Measurements from ENCODE around the gene B4GALNT1. TPM values are rescaled to one million over a fixed set of nuclear protein-coding genes. Genes with fewer than 3 reads are reported as not detected.

B4GALNT1 gene
- total and polyA plus RNA-seq, 7 experiments from 2014 or later, result 1.4 TPM; not detected in 6

- ATAC-seq, result peak; percentile 76
- peaks cover 20 to 30% of the 10 kb centered on the region in 2 donors for H3K4me1 ChIP-seq (ENCODE audit: control insufficient read depth in 2 of 2, insufficient read depth in 2 of 2, low read length in 2 of 2)
- Mint-ChIP-seq H3K27me3 (peaks cover 86 to 100% (median 87%) of the 10 kb centered on the region in 5 donors), H3K27ac (no peak overlapping the region), H3K4me3 (peak overlapping the region; percentile 59 to 87 (median 80)), H3K9me3 (no peaks in the 10 kb centered on the region), H3K4me1 (peaks cover 19 to 33% (median 30%) of the 10 kb centered on the region in 7 donors), H3K36me3 (peaks cover 0 to 5% (median 0%) of the 10 kb centered on the region in 5 donors)
- H3K9me3 ChIP-seq (ENCODE audit: control insufficient read depth in 2 of 3, low read length in 3 of 3), result no peaks in the 10 kb centered on the region
- H3K27ac ChIP-seq (ENCODE audit: low read depth, low read length), result no peak overlapping the region
- ChIA-PET CTCF (interaction anchor here (0.6 to 4.0 kb wide), 12 partner anchors 9 to 284 kb away, joined by 3 to 72 read pairs (median 3); partner anchors contain the start of gene GLI1), POLR2A (interaction anchor here (0.5 to 1.7 kb wide), 4 partner anchors 38 to 309 kb away, joined by 3 to 5 read pairs (median 4); no protein-coding TSS in a partner anchor)
- intact Hi-C loops (cut with micrococcal nuclease), result loop anchor here (1.0 to 10.0 kb wide), 6 partner anchors 15 to 377 kb away; partner anchors contain the start of genes GLI1 (in 2 of the 2), MBD6 (in 1 of the 2) and PIP4K2C (in 1 of the 2)
- peak in 7 of 9 donors; percentile 35 to 75 (median 44) for DNase-seq
- H3K27me3 ChIP-seq (ENCODE audit: control insufficient read depth in 2 of 2, insufficient read depth in 2 of 2, low read length in 2 of 2), result peaks cover 17 to 50% of the 10 kb centered on the region in 2 donors
- H3K36me3 ChIP-seq (ENCODE audit: control insufficient read depth in 2 of 3, insufficient read depth in 3 of 3, low read length in 3 of 3), result no peaks in the 10 kb centered on the region
- peak overlapping the region; percentile 54 for H3K4me3 ChIP-seq (ENCODE audit: low read length)
Measured at GRCh38 chr12:57621497-57622292, 11.3 kb downstream of the B4GALNT1 start.

DNA sequence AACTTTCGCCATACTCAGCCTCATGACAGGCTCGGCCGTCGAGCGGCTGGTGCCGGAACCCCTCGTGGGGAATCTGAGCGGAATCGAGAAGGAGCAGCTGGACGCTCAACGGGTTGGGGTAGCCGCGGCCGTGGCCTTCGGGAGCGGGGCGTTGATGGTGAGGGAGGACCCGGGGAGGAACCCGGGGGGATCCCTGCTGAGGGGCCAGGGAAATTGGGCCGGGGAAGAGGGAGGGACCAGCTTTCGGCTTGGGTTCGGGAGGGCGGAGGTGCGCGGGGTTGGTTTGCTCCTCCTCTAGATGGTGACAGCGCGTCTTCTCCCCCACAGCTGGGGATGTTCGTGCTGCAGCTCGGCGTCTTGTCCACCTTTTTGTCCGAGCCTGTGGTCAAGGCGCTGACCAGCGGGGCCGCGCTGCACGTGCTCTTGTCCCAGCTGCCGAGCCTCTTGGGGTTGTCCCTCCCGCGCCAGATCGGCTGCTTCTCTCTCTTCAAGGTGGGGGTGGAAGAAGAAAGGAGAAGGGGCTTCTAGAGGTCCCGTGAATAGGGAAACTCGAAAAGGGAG, 12.0 kb downstream of the B4GALNT1 start:
- no peak overlapping the region for H3K27ac ChIP-seq (ENCODE audit: low read depth, low read length)
- H3K9me3 ChIP-seq (ENCODE audit: control insufficient read depth in 2 of 3, low read length in 3 of 3), result no peaks in the 10 kb centered on the region
- Mint-ChIP-seq H3K27me3 (peaks cover 81 to 100% (median 86%) of the 10 kb centered on the region in 5 donors), H3K4me3 (peak overlapping the region; percentile 59 to 87 (median 80)), H3K9me3 (no peaks in the 10 kb centered on the region), H3K4me1 (peaks cover 19 to 33% (median 30%) of the 10 kb centered on the region in 7 donors), H3K36me3 (peaks cover 0 to 5% (median 0%) of the 10 kb centered on the region in 5 donors), H3K27ac (peak overlapping the region in 1 of 9 donors; percentile 21)
- H3K4me3 ChIP-seq (ENCODE audit: low read length), result peak overlapping the region; percentile 54
- H3K4me1 ChIP-seq (ENCODE audit: control insufficient read depth in 2 of 2, insufficient read depth in 2 of 2, low read length in 2 of 2), result peaks cover 20 to 30% of the 10 kb centered on the region in 2 donors
- intact Hi-C loops (cut with micrococcal nuclease), result loop anchor here (1.0 to 10.0 kb wide), 6 partner anchors 14 to 376 kb away; partner anchors contain the start of genes GLI1 (in 2 of the 2), MBD6 (in 1 of the 2) and PIP4K2C (in 1 of the 2)
- CTCF ChIA-PET, result interaction anchor here (0.9 to 4.0 kb wide), 11 partner anchors 9 to 162 kb away, joined by 3 to 72 read pairs (median 3); partner anchors contain the start of genes DTX3 and GLI1
- H3K36me3 ChIP-seq (ENCODE audit: control insufficient read depth in 2 of 3, insufficient read depth in 3 of 3, low read length in 3 of 3), result no peaks in the 10 kb centered on the region
- DNase-seq (peak in 2 of 9 donors; percentile 32 to 35), ATAC-seq (peak; percentile 25)
- POLR2A ChIA-PET, result interaction anchor here (1.2 to 1.7 kb wide), 3 partner anchors 30 to 40 kb away, joined by 3 to 8 read pairs (median 4); partner anchors contain the start of gene PIP4K2C
- peaks cover 13 to 44% of the 10 kb centered on the region in 2 donors for H3K27me3 ChIP-seq (ENCODE audit: control insufficient read depth in 2 of 2, insufficient read depth in 2 of 2, low read length in 2 of 2)

DNA sequence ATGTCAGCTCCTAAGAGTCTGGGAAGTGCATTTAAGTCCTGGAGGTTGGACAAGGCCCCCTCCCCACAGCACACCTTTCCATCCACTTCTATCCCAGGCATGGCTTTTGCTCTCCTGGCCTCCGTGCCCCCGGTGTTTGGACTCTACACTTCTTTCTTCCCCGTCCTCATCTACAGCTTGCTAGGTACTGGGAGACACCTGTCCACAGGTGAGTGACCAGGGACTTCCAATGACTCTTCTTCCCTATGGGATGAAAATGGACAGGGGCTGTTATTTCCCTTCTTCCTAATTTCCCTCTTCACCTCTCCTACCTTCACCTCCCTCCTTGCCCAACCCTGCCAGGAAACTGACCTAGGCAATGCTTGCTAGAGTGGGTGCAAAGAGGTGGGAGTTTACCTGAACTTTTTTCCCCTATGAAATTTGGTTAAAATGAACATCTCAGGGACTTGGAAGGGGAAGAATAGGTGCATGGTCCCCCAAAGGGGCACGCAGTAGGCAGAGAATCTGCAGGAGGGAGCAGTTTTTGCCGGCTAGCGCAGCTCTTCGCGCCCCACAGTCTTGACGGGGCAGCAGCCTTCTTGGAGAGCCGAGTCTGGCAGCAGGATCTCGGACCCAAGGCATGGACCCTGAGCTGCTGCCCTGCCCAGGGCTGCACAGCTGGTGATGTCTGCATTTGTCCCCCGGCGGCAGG, 12.6 kb downstream of the B4GALNT1 start:
- intact Hi-C loops (cut with micrococcal nuclease), result loop anchor here (2.0 to 10.0 kb wide), 3 partner anchors 14 to 376 kb away; partner anchors contain the start of gene PIP4K2C (in 1 of the 2)
- Histone ChIP-seq H3K4me3 (ENCODE audit: low read length) (peak overlapping the region; percentile 54), H3K27me3 (ENCODE audit: control insufficient read depth in 2 of 2, insufficient read depth in 2 of 2, low read length in 2 of 2) (peaks cover 11 to 41% of the 10 kb centered on the region in 2 donors), H3K27ac (ENCODE audit: low read depth, low read length) (no peak overlapping the region), H3K4me1 (ENCODE audit: control insufficient read depth in 2 of 2, insufficient read depth in 2 of 2, low read length in 2 of 2) (peaks cover 20 to 30% of the 10 kb centered on the region in 2 donors), H3K36me3 (ENCODE audit: control insufficient read depth in 2 of 3, insufficient read depth in 3 of 3, low read length in 3 of 3) (no peaks in the 10 kb centered on the region), H3K9me3 (ENCODE audit: control insufficient read depth in 2 of 3, low read length in 3 of 3) (no peaks in the 10 kb centered on the region)
- Mint-ChIP-seq H3K36me3 (peaks cover 0 to 5% (median 0%) of the 10 kb centered on the region in 5 donors), H3K27me3 (peaks cover 74 to 98% (median 86%) of the 10 kb centered on the region in 5 donors), H3K9me3 (no peaks in the 10 kb centered on the region), H3K27ac (peak overlapping the region in 2 of 9 donors; percentile 21 to 32), H3K4me3 (peak overlapping the region; percentile 59 to 87 (median 80)), H3K4me1 (peaks cover 19 to 33% (median 30%) of the 10 kb centered on the region in 7 donors)
- ChIA-PET POLR2A (interaction anchor here (0.6 to 1.7 kb wide), 7 partner anchors 10 to 1613 kb away, joined by 3 to 8 read pairs (median 3); partner anchors contain the start of genes ARHGEF25 and PIP4K2C), CTCF (interaction anchor here (0.9 to 4.0 kb wide), 11 partner anchors 8 to 162 kb away, joined by 3 to 72 read pairs (median 3); partner anchors contain the start of genes DTX3 and GLI1)
- DNase-seq, result no peak
- no peak for ATAC-seq

- no peak overlapping the region for H3K27ac Mint-ChIP-seq
- no peaks in the 10 kb centered on the region for H3K9me3 Mint-ChIP-seq
- ATAC-seq (peak; percentile 61), DNase-seq (peak in 1 of 9 donors; percentile 27)
- CTCF ChIA-PET, result interaction anchor here (1.6 to 4.0 kb wide), 3 partner anchors 14 to 36 kb away, joined by 6 to 72 read pairs (median 8); partner anchors contain the start of gene DTX3
- H3K4me3 Mint-ChIP-seq, result peak overlapping the region in 9 of 10 donors; percentile 9 to 87 (median 53)
- no peaks in the 10 kb centered on the region for H3K9me3 ChIP-seq (ENCODE audit: control insufficient read depth in 2 of 3, low read length in 3 of 3)
- peaks cover 11 to 41% of the 10 kb centered on the region in 2 donors for H3K27me3 ChIP-seq (ENCODE audit: control insufficient read depth in 2 of 2, insufficient read depth in 2 of 2, low read length in 2 of 2)
- H3K36me3 Mint-ChIP-seq, result peaks cover 0 to 5% (median 0%) of the 10 kb centered on the region in 5 donors
- no peaks in the 10 kb centered on the region for H3K36me3 ChIP-seq (ENCODE audit: control insufficient read depth in 2 of 3, insufficient read depth in 3 of 3, low read length in 3 of 3)
- H3K4me1 ChIP-seq (ENCODE audit: control insufficient read depth in 2 of 2, insufficient read depth in 2 of 2, low read length in 2 of 2), result peaks cover 20 to 30% of the 10 kb centered on the region in 2 donors
- peaks cover 68 to 97% (median 81%) of the 10 kb centered on the region in 5 donors for H3K27me3 Mint-ChIP-seq
- no peak overlapping the region for H3K27ac ChIP-seq (ENCODE audit: low read depth, low read length)
- H3K4me3 ChIP-seq (ENCODE audit: low read length), result no peak overlapping the region
- intact Hi-C loops (cut with micrococcal nuclease), result loop anchor here (2.0 to 10.0 kb wide), 3 partner anchors 13 to 375 kb away; partner anchors contain the start of gene PIP4K2C (in 1 of the 2)
- peaks cover 19 to 33% (median 30%) of the 10 kb centered on the region in 7 donors for H3K4me1 Mint-ChIP-seq
- POLR2A ChIA-PET, result interaction anchor here (0.6 to 1.4 kb wide), 4 partner anchors 9 to 246 kb away, joined by 3 to 8 read pairs (median 4); partner anchors contain the start of genes ARHGEF25 and PIP4K2C
Measured at GRCh38 chr12:57619434-57620244, 13.4 kb downstream of the B4GALNT1 start.

DNA sequence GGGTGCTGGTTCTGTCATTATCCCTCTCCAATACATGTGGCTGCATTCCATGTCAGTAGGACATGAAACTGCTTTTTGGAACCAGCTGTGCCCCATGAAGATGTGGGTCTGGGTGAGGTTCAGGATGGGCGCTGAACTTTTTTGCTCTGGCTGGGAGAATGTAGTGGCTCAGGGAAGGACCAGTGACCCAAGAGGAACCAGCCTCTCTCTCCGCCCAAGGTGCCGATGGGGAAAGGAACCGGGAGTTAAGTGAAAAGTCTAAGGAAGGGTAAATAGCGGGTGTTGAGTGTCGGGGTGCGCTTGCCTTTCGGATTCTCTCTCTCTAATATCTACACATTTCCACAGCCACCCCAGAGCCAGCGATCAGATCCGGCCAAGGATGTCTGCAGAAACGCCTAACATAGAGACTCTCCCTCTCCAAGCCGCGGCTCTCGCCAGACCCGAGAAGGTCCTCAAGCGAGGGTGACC, 14.0 kb downstream of the B4GALNT1 start:
- H3K36me3 Mint-ChIP-seq, result peaks cover 0 to 5% (median 0%) of the 10 kb centered on the region in 5 donors
- peaks cover 11 to 41% of the 10 kb centered on the region in 2 donors for H3K27me3 ChIP-seq (ENCODE audit: control insufficient read depth in 2 of 2, insufficient read depth in 2 of 2, low read length in 2 of 2)
- CTCF ChIA-PET, result interaction anchor here (2.0 to 4.0 kb wide), 2 partner anchors 13 to 36 kb away, joined by 8 to 72 read pairs; partner anchors contain the start of gene DTX3
- peak overlapping the region; percentile 9 to 87 (median 48) for H3K4me3 Mint-ChIP-seq
- ATAC-seq, result no peak
- no peaks in the 10 kb centered on the region for H3K36me3 ChIP-seq (ENCODE audit: control insufficient read depth in 2 of 3, insufficient read depth in 3 of 3, low read length in 3 of 3)
- no peak overlapping the region for H3K27ac Mint-ChIP-seq
- H3K4me1 ChIP-seq (ENCODE audit: control insufficient read depth in 2 of 2, insufficient read depth in 2 of 2, low read length in 2 of 2), result peaks cover 20 to 30% of the 10 kb centered on the region in 2 donors
- peaks cover 19 to 33% (median 30%) of the 10 kb centered on the region in 7 donors for H3K4me1 Mint-ChIP-seq
- H3K9me3 Mint-ChIP-seq, result no peaks in the 10 kb centered on the region
- intact Hi-C loops (cut with micrococcal nuclease), result no loop called here
- no peaks in the 10 kb centered on the region for H3K9me3 ChIP-seq (ENCODE audit: control insufficient read depth in 2 of 3, low read length in 3 of 3)
- H3K4me3 ChIP-seq (ENCODE audit: low read length), result no peak overlapping the region
- no peak overlapping the region for H3K27ac ChIP-seq (ENCODE audit: low read depth, low read length)
- H3K27me3 Mint-ChIP-seq, result peaks cover 61 to 97% (median 74%) of the 10 kb centered on the region in 5 donors
- POLR2A ChIA-PET, result no interaction called here
- DNase-seq, result no peak

Measured in naive thymus-derived CD4-positive, alpha-beta T cell (primary cell).